ENCODE results near the gene ARHGAP6. TPM values are rescaled to one million over a fixed set of nuclear protein-coding genes. Genes with fewer than 3 reads are reported as not detected.

The ARHGAP6 gene
- total RNA-seq, 1 experiment from 2014 or later, result 0.10 TPM

- ATAC-seq (no peak), DNase-seq (ENCODE audit: low read depth, low spot score) (no peak)
- ChIA-PET RAD21 (ENCODE audit: low non-redundant PET in 1 of 2, low total read pairs in 2 of 2, uncharacterized antibody in 2 of 2, unreplicated experiment in 2 of 2) (no interaction called here), POLR2A (no interaction called here), CTCF (no interaction called here)
- no peaks in the 10 kb centered on the region for H3K27me3 ChIP-seq (ENCODE audit: insufficient read depth, low read length)
- no peaks in the 10 kb centered on the region for H4K20me1 ChIP-seq (ENCODE audit: insufficient read depth)
- no peaks in the 10 kb centered on the region for H3K79me2 ChIP-seq (ENCODE audit: insufficient read depth, low read length)
- intact Hi-C loops (cut with micrococcal nuclease), result no loop called here
- H3K36me3 ChIP-seq (ENCODE audit: control insufficient read depth in 1 of 2, insufficient read depth in 2 of 2, low read length in 2 of 2), result no peaks in the 10 kb centered on the region
- no peak overlapping the region for H3K9ac ChIP-seq (ENCODE audit: low read length)
- no peaks in the 10 kb centered on the region for H3K9me2 ChIP-seq (ENCODE audit: insufficient read depth)
- 0 out of 4 replicates have a peak, but pooled peaks cover 0 to 3% of the 10 kb centered on the region in 2 experiments for H3K4me1 ChIP-seq (ENCODE audit: control insufficient read depth in 1 of 2, insufficient read depth in 2 of 2, low read length in 2 of 2)
- no peak overlapping the region for H2AFZ ChIP-seq (ENCODE audit: low read depth, low read length, poor library complexity, severe bottlenecking)
- BruUV-seq (replicated peaks), result no TSS peak
- H3K27ac ChIP-seq (ENCODE audit: low read depth, low read length), result no peak overlapping the region
- H3K4me2 ChIP-seq (ENCODE audit: low read length), result no peak overlapping the region
- no peaks in the 10 kb centered on the region for H3K9me3 ChIP-seq (ENCODE audit: control insufficient read depth in 1 of 2, insufficient read depth in 1 of 2, low read depth in 1 of 2, low read length in 2 of 2)
- H3K4me3 ChIP-seq (replicated peaks in 1 of 2; ENCODE audit: low read depth in 1 of 2, low read length in 2 of 2), result no peak overlapping the region
- TF ChIP-seq SP1 (IDR thresholded peaks at IDR 0.05; ENCODE audit: low read depth) (no peak), EGR1 (IDR thresholded peaks at IDR 0.05; ENCODE audit: low read depth) (no peak), ZFX (IDR thresholded peaks at IDR 0.05) (no peak), JUND (IDR thresholded peaks at IDR 0.05) (no peak), SRF (IDR thresholded peaks at IDR 0.05; ENCODE audit: low read depth) (no peak), MAX (IDR thresholded peaks at IDR 0.05) (no peak), POLR2AphosphoS5 (IDR thresholded peaks at IDR 0.05; ENCODE audit: low read depth, low read length) (no peak), CBX3 (IDR thresholded peaks at IDR 0.05; ENCODE audit: low read depth) (no peak), YY1 (IDR thresholded peaks at IDR 0.05; ENCODE audit: extremely low read depth, insufficient replicate concordance, low read depth, low read length) (no peak), TCF7L2 (IDR thresholded peaks at IDR 0.05; ENCODE audit: borderline replicate concordance, extremely low read depth, insufficient read depth, insufficient read length) (no peak), ZBTB33 (IDR thresholded peaks at IDR 0.05; ENCODE audit: extremely low read depth, insufficient replicate concordance, low read length) (no peak), EZH2 (IDR thresholded peaks at IDR 0.05) (no peak), SIN3A (IDR thresholded peaks at IDR 0.05; ENCODE audit: low read depth) (no peak), POLR2A (IDR thresholded peaks at IDR 0.05; ENCODE audit: borderline replicate concordance, extremely low read depth, insufficient read depth, insufficient read length) (no peak), ELF1 (IDR thresholded peaks at IDR 0.05; ENCODE audit: borderline replicate concordance, low read depth) (no peak), CEBPB (IDR thresholded peaks at IDR 0.05; ENCODE audit: low read depth) (no peak)
These were observed 110.0 kb downstream of the ARHGAP6 start for GRCh38 chrX:11555759-11556158.

Measured in HCT116 (cell line).